ENCODE measurements around the gene HSD3B2.

DNA sequence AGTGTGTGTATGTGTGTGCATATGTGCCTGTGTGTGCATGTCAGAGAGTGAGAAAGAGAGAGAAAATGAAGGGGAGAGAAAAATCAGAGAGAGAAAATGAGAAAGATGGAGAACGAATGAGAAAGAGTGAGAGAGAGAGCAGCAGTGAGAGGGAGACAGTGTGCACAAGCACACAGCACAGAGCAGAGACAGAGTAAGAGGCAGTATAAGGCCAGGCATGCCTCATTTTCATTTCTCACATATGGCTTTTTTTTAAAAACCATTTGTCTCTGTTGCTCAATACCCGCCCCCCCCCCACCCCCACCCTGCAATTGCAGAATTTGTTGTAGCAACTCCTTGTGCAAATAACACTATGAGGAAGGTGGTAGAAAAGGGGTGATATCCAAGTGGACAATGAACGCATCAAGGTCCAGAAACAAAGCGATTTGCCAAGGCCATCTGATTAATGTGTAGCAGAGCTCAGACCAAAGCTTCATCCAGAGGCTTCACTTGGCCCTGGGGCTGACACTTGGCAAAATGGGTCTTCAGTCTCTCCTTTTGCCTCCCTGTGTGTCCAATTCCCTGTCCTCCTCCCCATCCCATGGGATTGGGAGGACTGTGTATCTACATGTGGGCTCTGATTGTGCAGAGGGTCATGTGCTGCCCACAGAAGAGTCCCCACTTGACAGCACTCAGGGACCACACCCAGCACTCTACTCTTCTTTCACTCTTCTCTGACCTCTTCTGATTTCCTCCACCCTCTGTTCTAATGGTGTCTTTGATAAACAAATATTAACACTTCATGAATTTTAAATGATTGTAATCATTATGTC is 53.1 kb downstream of the HSD3B2 start:
- TF ChIP-seq POLR2A (IDR thresholded peaks at IDR 0.05) = no peak
- no peak for TF ChIP-seq POLR2AphosphoS5 (IDR thresholded peaks at IDR 0.05)
- no peak for TF ChIP-seq EP300 (IDR thresholded peaks at IDR 0.05)
- no peak for TF ChIP-seq CTCF (IDR thresholded peaks at IDR 0.05)

Measured in stomach (tissue), 4 donors.